Measurements from ENCODE around the gene PFKFB3.

- no peak for TF ChIP-seq EZH2 (IDR thresholded peaks at IDR 0.05; ENCODE audit: insufficient read depth, poor library complexity, severe bottlenecking)
- TF ChIP-seq EZH2phosphoT487 (IDR thresholded peaks at IDR 0.05; ENCODE audit: insufficient read depth, low read depth): no peak
Observed at GRCh38 chr10:6171881-6172695, 30.6 kb upstream of the PFKFB3 start.
